ENCODE data around the gene B4GALT7.
A peak's percentile ranks its signal among the peaks of the same experiment; 100 is the strongest.

Gene B4GALT7

DNA sequence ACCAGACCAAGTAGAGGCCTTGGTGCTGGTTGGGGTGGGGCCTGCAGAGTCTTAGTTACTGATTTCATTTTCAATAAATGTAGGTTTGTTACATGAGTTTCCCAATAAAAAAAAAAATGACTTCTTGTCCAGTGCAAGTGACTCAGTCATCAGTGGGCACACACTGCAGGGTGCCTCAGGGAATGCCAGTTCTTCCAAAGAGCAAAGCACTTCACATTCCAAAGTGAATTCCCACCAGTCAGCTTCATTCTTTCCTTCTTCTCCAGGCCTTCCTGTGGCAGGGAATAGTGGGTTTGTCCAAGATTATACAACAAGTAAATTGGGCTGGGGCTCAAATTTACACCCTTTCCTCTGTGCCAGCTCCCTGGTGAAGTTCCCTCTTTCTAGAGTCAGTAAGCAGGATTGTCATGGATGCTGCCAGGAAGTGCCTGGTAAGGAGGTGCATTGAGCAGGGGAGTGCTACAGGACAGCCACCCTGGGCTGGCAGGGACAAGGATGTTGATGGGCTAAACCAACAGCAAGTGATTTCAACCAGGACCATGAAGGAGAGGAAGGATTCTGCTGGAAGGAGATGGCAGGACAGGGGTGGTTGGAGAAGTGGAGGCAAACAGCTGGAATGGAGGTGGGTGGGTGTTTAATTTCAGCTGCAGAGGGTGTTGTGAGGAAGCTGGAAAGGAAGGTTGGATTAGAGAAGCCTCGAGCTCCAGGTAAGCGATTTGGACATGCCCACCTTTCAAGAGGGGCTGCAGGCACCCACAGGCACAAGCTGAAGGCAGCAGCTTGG, 3.7 kb upstream of the B4GALT7 start:
- H3K4me1 ChIP-seq: peaks cover 10% of the 10 kb centered on the region
- no peak overlapping the region for H3K9ac ChIP-seq
- no peaks in the 10 kb centered on the region for H3K36me3 ChIP-seq (ENCODE audit: control insufficient read depth, insufficient read depth, low read length)
- H3K9me3 ChIP-seq (ENCODE audit: control insufficient read depth, low read length): no peaks in the 10 kb centered on the region
- H3K27ac ChIP-seq: no peak overlapping the region
- TF ChIP-seq, protein P1, sequence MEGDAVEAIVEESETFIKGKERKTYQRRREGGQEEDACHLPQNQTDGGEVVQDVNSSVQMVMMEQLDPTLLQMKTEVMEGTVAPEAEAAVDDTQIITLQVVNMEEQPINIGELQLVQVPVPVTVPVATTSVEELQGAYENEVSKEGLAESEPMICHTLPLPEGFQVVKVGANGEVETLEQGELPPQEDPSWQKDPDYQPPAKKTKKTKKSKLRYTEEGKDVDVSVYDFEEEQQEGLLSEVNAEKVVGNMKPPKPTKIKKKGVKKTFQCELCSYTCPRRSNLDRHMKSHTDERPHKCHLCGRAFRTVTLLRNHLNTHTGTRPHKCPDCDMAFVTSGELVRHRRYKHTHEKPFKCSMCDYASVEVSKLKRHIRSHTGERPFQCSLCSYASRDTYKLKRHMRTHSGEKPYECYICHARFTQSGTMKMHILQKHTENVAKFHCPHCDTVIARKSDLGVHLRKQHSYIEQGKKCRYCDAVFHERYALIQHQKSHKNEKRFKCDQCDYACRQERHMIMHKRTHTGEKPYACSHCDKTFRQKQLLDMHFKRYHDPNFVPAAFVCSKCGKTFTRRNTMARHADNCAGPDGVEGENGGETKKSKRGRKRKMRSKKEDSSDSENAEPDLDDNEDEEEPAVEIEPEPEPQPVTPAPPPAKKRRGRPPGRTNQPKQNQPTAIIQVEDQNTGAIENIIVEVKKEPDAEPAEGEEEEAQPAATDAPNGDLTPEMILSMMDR (IDR thresholded peaks at IDR 0.05): no peak
- peaks cover 9% of the 10 kb centered on the region for H3K79me2 ChIP-seq
- no peak overlapping the region for H3K4me3 ChIP-seq (ENCODE audit: low read depth, low read length)
- H3K4me2 ChIP-seq (ENCODE audit: low read length): no peak overlapping the region
- H2AFZ ChIP-seq: no peak overlapping the region
- no peaks in the 10 kb centered on the region for H3K27me3 ChIP-seq (ENCODE audit: control insufficient read depth, insufficient read depth, low read length)

DNA sequence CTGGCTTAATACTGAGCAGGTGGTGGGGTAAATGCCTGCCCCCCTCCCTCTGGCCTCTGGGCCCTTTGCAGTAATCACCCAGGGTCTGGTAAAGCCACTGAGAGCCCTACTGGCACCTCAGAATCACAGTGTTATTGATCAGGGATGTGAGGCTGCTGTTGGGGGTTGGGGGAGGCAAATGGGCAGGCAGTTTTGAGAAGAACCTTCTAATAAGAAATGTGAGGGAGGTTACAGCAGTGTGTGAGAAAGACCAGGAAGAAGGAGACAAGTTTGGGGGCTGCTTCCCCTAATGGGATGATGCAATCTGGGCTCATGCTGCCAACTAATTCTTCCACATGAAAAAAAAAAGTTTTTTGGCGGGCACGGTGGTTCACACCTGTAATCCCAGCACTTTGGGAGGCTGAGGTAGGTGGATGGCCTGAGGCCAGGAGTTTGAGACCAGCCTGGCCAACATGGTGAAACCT, 3.1 kb upstream of the B4GALT7 start:
- Histone ChIP-seq H3K36me3 (ENCODE audit: control insufficient read depth, insufficient read depth, low read length) (no peaks in the 10 kb centered on the region), H3K27ac (no peak overlapping the region), H3K79me2 (peaks cover 9% of the 10 kb centered on the region), H3K9me3 (ENCODE audit: control insufficient read depth, low read length) (no peaks in the 10 kb centered on the region), H2AFZ (no peak overlapping the region), H3K4me1 (peaks cover 17% of the 10 kb centered on the region), H3K4me3 (ENCODE audit: low read depth, low read length) (no peak overlapping the region), H3K4me2 (ENCODE audit: low read length) (no peak overlapping the region), H3K9ac (no peak overlapping the region), H3K27me3 (ENCODE audit: control insufficient read depth, insufficient read depth, low read length) (no peaks in the 10 kb centered on the region)
- TF ChIP-seq, protein P1 (IDR thresholded peaks at IDR 0.05): no peak

DNA sequence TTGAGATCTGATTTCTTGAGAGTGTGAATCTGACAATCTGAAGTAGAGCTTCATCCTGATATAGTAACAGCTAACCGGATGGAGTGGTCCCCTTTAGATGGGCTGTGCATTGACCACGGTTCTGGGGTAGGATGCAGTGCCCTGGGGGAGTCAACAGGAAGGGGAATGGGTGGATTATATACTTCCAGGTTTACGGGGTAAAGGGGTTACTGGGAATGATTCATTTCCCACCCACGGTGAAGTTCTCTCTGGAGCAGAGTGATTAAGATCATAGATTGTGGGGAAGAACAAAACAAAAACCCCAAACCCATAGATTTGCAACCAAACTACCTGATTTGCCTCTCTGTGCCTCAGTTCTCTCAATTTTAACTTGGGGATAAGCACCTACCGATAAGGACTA, 1.5 kb upstream of the B4GALT7 start:
- no peak overlapping the region for H3K9ac ChIP-seq
- H3K9me3 ChIP-seq (ENCODE audit: control insufficient read depth, low read length): no peaks in the 10 kb centered on the region
- TF ChIP-seq, protein P1 (IDR thresholded peaks at IDR 0.05): no peak
- peaks cover 5% of the 10 kb centered on the region for H3K79me2 ChIP-seq
- H3K27ac ChIP-seq: no peak overlapping the region
- H3K4me2 ChIP-seq (ENCODE audit: low read length): no peak overlapping the region
- H2AFZ ChIP-seq: no peak overlapping the region
- H3K36me3 ChIP-seq (ENCODE audit: control insufficient read depth, insufficient read depth, low read length): no peaks in the 10 kb centered on the region
- H3K4me1 ChIP-seq: peaks cover 18% of the 10 kb centered on the region
- H3K4me3 ChIP-seq (ENCODE audit: low read depth, low read length): no peak overlapping the region
- no peaks in the 10 kb centered on the region for H3K27me3 ChIP-seq (ENCODE audit: control insufficient read depth, insufficient read depth, low read length)

DNA sequence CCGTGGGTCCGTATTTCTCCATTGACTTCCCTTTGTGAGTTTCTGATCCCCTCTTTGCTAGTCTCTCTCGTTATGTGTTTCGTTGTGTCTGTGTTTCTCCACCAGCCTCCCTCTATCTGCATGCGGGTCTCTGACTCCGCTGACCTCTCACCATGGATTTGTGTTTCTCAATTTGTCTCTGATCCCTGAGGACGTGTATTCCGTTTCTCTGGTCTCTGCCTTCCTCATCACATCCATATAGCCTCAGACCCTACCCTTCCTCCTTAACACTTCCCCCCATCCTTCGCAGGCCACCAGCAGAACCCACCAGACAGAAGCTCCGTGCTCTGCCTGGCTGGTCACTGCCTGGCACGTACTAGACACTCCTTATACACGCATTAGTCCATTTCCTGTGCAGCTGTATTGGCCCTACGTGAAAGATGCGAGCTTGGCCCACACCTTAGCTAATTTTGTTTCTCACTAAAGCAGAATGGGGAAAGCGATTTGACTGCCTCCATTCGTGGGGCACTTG, 631 bp downstream of the B4GALT7 start:
- Histone ChIP-seq H2AFZ (peak overlapping the region; percentile 71), H3K79me2 (peaks cover 5% of the 10 kb centered on the region), H3K4me1 (peaks cover 18% of the 10 kb centered on the region), H3K4me3 (ENCODE audit: low read depth, low read length) (peak overlapping the region; percentile 72), H3K27me3 (ENCODE audit: control insufficient read depth, insufficient read depth, low read length) (no peaks in the 10 kb centered on the region), H3K9ac (peak overlapping the region; percentile 51), H3K4me2 (ENCODE audit: low read length) (peak overlapping the region; percentile 79), H3K36me3 (ENCODE audit: control insufficient read depth, insufficient read depth, low read length) (no peaks in the 10 kb centered on the region), H3K27ac (peak overlapping the region; percentile 59), H3K9me3 (ENCODE audit: control insufficient read depth, low read length) (no peaks in the 10 kb centered on the region)
- TF ChIP-seq, protein P1 (IDR thresholded peaks at IDR 0.05): no peak
